ENCODE data around the gene KLHDC7B. TPM values are rescaled to one million over a fixed set of nuclear protein-coding genes. Genes with fewer than 3 reads are reported as not detected.

KLHDC7B gene
- total RNA-seq, 1 donor from 2014 or later = 0.32 TPM

DNA sequence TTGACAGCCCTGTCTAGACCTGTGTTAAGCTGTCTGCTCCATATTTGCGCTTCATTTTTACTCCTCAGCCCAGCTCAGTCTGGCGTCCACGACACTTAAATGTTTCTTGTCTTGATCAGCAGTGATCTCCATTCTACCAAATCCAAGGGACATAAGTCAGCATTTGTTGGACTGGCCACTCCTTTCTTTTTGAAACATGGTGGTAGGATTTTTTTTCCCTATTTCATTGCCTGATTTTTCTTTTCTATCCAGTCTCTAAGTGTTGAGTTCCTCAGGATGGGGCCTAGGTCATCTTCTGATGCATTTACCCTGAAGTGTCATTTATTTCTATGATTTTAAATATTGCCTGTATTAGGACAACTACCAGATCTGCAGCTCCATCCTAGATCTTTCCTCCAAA is 36.8 kb upstream of the KLHDC7B start:
- H3K79me2 ChIP-seq (ENCODE audit: insufficient read depth, low read length) = peaks cover 72% of the 10 kb centered on the region
- peak overlapping the region; percentile 78 for H3K4me3 ChIP-seq (ENCODE audit: insufficient read depth, low read depth, low read length)
- no peaks in the 10 kb centered on the region for H3K27me3 ChIP-seq (ENCODE audit: insufficient read depth, low read length)
- H3K36me3 ChIP-seq (ENCODE audit: insufficient read depth, low read length) = no peaks in the 10 kb centered on the region
- peak overlapping the region; percentile 52 for H2AFZ ChIP-seq (ENCODE audit: low read depth, low read length)
- H3K27me3 Mint-ChIP-seq (ENCODE audit: low read depth, unreplicated experiment) = no peaks in the 10 kb centered on the region
- DNase-seq (ENCODE audit: low read depth) (no peak), FAIRE-seq (no peak)
- H3K9ac ChIP-seq (ENCODE audit: low read length) = peak overlapping the region; percentile 83
- H3K9me3 Mint-ChIP-seq (ENCODE audit: unreplicated experiment) = no peaks in the 10 kb centered on the region
- peak overlapping the region; percentile 37 for H3K27ac Mint-ChIP-seq (ENCODE audit: unreplicated experiment)
- no peaks in the 10 kb centered on the region for H3K36me3 Mint-ChIP-seq (ENCODE audit: low read depth, unreplicated experiment)
- peaks cover 31% of the 10 kb centered on the region for H4K20me1 ChIP-seq (ENCODE audit: insufficient read depth, low read length)
- no peak for TF ChIP-seq EZH2 (IDR thresholded peaks at IDR 0.05; ENCODE audit: insufficient read depth, low read length)
- TF ChIP-seq, protein P1, sequence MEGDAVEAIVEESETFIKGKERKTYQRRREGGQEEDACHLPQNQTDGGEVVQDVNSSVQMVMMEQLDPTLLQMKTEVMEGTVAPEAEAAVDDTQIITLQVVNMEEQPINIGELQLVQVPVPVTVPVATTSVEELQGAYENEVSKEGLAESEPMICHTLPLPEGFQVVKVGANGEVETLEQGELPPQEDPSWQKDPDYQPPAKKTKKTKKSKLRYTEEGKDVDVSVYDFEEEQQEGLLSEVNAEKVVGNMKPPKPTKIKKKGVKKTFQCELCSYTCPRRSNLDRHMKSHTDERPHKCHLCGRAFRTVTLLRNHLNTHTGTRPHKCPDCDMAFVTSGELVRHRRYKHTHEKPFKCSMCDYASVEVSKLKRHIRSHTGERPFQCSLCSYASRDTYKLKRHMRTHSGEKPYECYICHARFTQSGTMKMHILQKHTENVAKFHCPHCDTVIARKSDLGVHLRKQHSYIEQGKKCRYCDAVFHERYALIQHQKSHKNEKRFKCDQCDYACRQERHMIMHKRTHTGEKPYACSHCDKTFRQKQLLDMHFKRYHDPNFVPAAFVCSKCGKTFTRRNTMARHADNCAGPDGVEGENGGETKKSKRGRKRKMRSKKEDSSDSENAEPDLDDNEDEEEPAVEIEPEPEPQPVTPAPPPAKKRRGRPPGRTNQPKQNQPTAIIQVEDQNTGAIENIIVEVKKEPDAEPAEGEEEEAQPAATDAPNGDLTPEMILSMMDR (IDR thresholded peaks at IDR 0.05; ENCODE audit: insufficient read depth, low read depth, low read length) = no peak
- H3K27ac ChIP-seq (ENCODE audit: low read depth, low read length) = peak overlapping the region; percentile 85
- peaks cover 14% of the 10 kb centered on the region for H3K4me1 ChIP-seq (ENCODE audit: insufficient read depth, low read length)
- peaks cover 2% of the 10 kb centered on the region for H3K4me1 Mint-ChIP-seq (ENCODE audit: low read depth, unreplicated experiment)
- peak overlapping the region; percentile 87 for H3K4me3 Mint-ChIP-seq (ENCODE audit: unreplicated experiment)
- H3K9me3 ChIP-seq (ENCODE audit: insufficient read depth, low read depth, low read length) = no peaks in the 10 kb centered on the region
- H3K4me2 ChIP-seq (ENCODE audit: low read length) = peak overlapping the region; percentile 86

DNA sequence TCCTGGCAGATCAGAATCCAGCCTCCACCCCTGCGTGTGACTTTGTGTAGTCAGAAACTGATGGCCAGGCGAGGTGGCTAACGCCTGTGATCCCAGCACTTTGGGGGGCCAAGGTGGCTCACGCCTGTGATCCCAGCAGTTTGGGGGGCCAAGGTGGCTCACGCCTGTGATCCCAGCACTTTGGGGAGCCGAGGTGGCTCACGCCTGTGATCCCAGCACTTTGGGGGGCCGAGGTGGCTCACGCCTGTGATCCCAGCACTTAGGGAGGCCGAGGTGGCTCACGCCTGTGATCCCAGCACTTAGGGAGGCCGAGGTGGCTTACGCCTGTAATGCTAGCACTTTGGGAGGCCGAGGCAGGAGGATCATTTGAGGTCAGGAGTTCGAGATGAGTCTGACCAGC is 32.5 kb upstream of the KLHDC7B start:
- Histone ChIP-seq H4K20me1 (ENCODE audit: insufficient read depth, low read length) (peaks cover 30% of the 10 kb centered on the region), H2AFZ (ENCODE audit: low read depth, low read length) (no peak overlapping the region), H3K36me3 (ENCODE audit: insufficient read depth, low read length) (no peaks in the 10 kb centered on the region), H3K27ac (ENCODE audit: low read depth, low read length) (no peak overlapping the region), H3K4me3 (ENCODE audit: insufficient read depth, low read depth, low read length) (no peak overlapping the region), H3K9me3 (ENCODE audit: insufficient read depth, low read depth, low read length) (no peaks in the 10 kb centered on the region), H3K27me3 (ENCODE audit: insufficient read depth, low read length) (no peaks in the 10 kb centered on the region), H3K4me2 (ENCODE audit: low read length) (no peak overlapping the region), H3K9ac (ENCODE audit: low read length) (no peak overlapping the region), H3K4me1 (ENCODE audit: insufficient read depth, low read length) (peaks cover 10% of the 10 kb centered on the region), H3K79me2 (ENCODE audit: insufficient read depth, low read length) (peaks cover 73% of the 10 kb centered on the region)
- no peak for DNase-seq (ENCODE audit: low read depth)
- H3K27ac Mint-ChIP-seq (ENCODE audit: unreplicated experiment) = no peak overlapping the region
- peaks cover 2% of the 10 kb centered on the region for H3K4me1 Mint-ChIP-seq (ENCODE audit: low read depth, unreplicated experiment)
- no peak for FAIRE-seq
- H3K9me3 Mint-ChIP-seq (ENCODE audit: unreplicated experiment) = no peaks in the 10 kb centered on the region
- H3K27me3 Mint-ChIP-seq (ENCODE audit: low read depth, unreplicated experiment) = no peaks in the 10 kb centered on the region
- peaks cover 9% of the 10 kb centered on the region for H3K36me3 Mint-ChIP-seq (ENCODE audit: low read depth, unreplicated experiment)
- no peak for TF ChIP-seq EZH2 (IDR thresholded peaks at IDR 0.05; ENCODE audit: insufficient read depth, low read length)
- TF ChIP-seq, protein P1 (IDR thresholded peaks at IDR 0.05; ENCODE audit: insufficient read depth, low read depth, low read length) = no peak
- no peak overlapping the region for H3K4me3 Mint-ChIP-seq (ENCODE audit: unreplicated experiment)

DNA sequence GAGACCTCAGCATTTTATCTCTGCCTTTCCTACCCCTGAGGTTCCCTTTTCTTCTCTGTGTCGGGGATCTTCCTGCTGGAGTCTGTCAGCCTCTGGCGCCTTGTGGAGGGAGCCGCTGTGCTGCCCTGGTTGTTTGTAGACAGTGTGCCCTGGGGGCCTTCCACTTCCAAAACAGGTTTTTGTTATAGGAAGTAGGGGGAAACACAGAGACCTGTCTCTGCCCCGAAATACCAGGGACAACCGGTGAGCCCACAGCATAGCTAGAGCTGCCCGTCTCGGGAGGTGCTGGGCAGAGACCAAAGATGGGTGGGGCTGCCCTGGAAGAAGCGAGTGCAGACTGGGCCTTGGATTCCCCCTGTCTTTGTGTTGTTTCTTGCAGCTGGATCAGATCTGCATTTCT is 29.6 kb upstream of the KLHDC7B start:
- FAIRE-seq = no peak
- Histone ChIP-seq H3K4me2 (ENCODE audit: low read length) (no peak overlapping the region), H3K4me3 (ENCODE audit: insufficient read depth, low read depth, low read length) (no peak overlapping the region), H4K20me1 (ENCODE audit: insufficient read depth, low read length) (peaks cover 30% of the 10 kb centered on the region), H3K36me3 (ENCODE audit: insufficient read depth, low read length) (no peaks in the 10 kb centered on the region), H3K9ac (ENCODE audit: low read length) (no peak overlapping the region), H3K4me1 (ENCODE audit: insufficient read depth, low read length) (no peaks in the 10 kb centered on the region), H2AFZ (ENCODE audit: low read depth, low read length) (no peak overlapping the region), H3K79me2 (ENCODE audit: insufficient read depth, low read length) (peaks cover 49% of the 10 kb centered on the region), H3K27me3 (ENCODE audit: insufficient read depth, low read length) (no peaks in the 10 kb centered on the region), H3K9me3 (ENCODE audit: insufficient read depth, low read depth, low read length) (no peaks in the 10 kb centered on the region), H3K27ac (ENCODE audit: low read depth, low read length) (no peak overlapping the region)
- Mint-ChIP-seq H3K27me3 (ENCODE audit: low read depth, unreplicated experiment) (no peaks in the 10 kb centered on the region), H3K4me1 (ENCODE audit: low read depth, unreplicated experiment) (no peaks in the 10 kb centered on the region), H3K9me3 (ENCODE audit: unreplicated experiment) (no peaks in the 10 kb centered on the region), H3K4me3 (ENCODE audit: unreplicated experiment) (no peak overlapping the region), H3K27ac (ENCODE audit: unreplicated experiment) (no peak overlapping the region), H3K36me3 (ENCODE audit: low read depth, unreplicated experiment) (peaks cover 9% of the 10 kb centered on the region)
- TF ChIP-seq, protein P1 (IDR thresholded peaks at IDR 0.05; ENCODE audit: insufficient read depth, low read depth, low read length) = no peak
- no peak for TF ChIP-seq EZH2 (IDR thresholded peaks at IDR 0.05; ENCODE audit: insufficient read depth, low read length)
- DNase-seq (ENCODE audit: low read depth) = no peak

Measured in astrocyte (in vitro differentiated cells and primary cell).